ENCODE results near the gene SCYGR1. TPM values are rescaled to one million over a fixed set of nuclear protein-coding genes. Genes with fewer than 3 reads are reported as not detected.
A peak's percentile ranks its signal among the peaks of the same experiment; 100 is the strongest.

The SCYGR1 gene
- polyA plus RNA-seq, 1 donor from 2014 or later: not detected

DNA sequence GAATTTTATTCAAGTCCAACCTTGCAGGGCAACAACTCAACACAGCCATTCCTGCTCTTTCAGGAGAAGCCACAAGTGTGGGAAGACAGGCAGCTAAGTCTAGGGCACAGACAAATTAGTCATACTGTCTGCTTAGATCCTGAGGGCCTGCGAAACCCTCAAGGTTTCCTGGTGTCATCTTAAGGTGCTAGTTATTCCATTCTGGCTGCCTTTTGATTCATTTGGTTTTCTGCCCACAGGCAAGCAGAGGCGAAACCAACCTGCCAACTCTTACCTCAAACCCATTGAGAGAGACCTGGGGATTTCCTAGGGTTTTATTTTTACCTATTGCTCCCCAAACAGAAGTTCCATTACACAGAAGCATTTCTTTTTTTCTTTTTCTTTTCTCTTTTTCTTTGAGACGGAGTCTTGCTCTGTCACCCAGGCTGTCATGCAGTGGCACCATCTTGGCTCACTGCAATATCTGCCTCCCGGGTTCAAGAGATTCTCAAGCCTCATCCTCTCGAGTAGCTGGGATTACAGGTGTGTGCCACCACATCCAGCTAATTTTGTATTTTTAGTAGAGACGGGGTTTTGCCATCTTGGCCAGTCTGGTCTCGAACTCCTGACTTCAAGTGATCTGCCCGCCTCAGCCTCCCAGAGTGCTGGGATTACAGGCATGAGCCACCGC, 23.7 kb upstream of the SCYGR1 start:
- no peaks in the 10 kb centered on the region for H3K27me3 Mint-ChIP-seq
- H3K4me1 Mint-ChIP-seq: peaks cover 20 to 28% (median 27%) of the 10 kb centered on the region in 3 donors
- no peaks in the 10 kb centered on the region for H3K9me3 Mint-ChIP-seq
- H3K4me3 Mint-ChIP-seq: peak overlapping the region in 1 of 4 donors; percentile 67
- peak overlapping the region; percentile 12 to 64 (median 55) for H3K27ac Mint-ChIP-seq
- H3K36me3 Mint-ChIP-seq: no peaks in the 10 kb centered on the region

DNA sequence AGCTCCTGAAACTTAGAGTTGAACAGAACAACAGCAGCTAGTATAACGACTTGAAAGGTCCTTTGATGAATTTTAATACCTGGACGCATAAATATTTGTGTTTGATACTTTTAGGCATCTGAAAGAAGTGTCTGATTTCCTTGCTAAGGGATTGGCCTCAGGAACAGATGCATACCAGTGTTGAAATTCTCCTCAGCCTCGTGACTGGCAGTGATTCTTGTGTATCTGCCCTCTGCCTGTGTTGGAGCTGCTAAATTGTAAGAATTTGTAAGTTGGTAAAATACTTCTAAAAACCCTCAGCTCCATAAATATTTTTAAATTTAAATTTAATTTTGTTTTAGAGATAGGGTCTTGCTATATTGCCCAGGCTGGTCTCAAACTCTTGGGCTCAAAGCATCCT, 22.4 kb upstream of the SCYGR1 start:
- H3K9me3 Mint-ChIP-seq: no peaks in the 10 kb centered on the region
- no peak overlapping the region for H3K27ac Mint-ChIP-seq
- H3K4me3 Mint-ChIP-seq: no peak overlapping the region
- H3K4me1 Mint-ChIP-seq: peaks cover 19 to 24% (median 20%) of the 10 kb centered on the region in 3 donors
- no peaks in the 10 kb centered on the region for H3K27me3 Mint-ChIP-seq
- no peaks in the 10 kb centered on the region for H3K36me3 Mint-ChIP-seq

GRCh38 chr2:227407591-227408151, 19.9 kb upstream of the SCYGR1 start:
- no peaks in the 10 kb centered on the region for H3K9me3 Mint-ChIP-seq
- peaks cover 25 to 30% (median 30%) of the 10 kb centered on the region in 3 donors for H3K4me1 Mint-ChIP-seq
- peaks cover 4% of the 10 kb centered on the region for H3K27me3 Mint-ChIP-seq
- no peaks in the 10 kb centered on the region for H3K36me3 Mint-ChIP-seq
- H3K4me3 Mint-ChIP-seq: no peak overlapping the region
- peak overlapping the region in 1 of 3 donors; percentile 19 for H3K27ac Mint-ChIP-seq

DNA sequence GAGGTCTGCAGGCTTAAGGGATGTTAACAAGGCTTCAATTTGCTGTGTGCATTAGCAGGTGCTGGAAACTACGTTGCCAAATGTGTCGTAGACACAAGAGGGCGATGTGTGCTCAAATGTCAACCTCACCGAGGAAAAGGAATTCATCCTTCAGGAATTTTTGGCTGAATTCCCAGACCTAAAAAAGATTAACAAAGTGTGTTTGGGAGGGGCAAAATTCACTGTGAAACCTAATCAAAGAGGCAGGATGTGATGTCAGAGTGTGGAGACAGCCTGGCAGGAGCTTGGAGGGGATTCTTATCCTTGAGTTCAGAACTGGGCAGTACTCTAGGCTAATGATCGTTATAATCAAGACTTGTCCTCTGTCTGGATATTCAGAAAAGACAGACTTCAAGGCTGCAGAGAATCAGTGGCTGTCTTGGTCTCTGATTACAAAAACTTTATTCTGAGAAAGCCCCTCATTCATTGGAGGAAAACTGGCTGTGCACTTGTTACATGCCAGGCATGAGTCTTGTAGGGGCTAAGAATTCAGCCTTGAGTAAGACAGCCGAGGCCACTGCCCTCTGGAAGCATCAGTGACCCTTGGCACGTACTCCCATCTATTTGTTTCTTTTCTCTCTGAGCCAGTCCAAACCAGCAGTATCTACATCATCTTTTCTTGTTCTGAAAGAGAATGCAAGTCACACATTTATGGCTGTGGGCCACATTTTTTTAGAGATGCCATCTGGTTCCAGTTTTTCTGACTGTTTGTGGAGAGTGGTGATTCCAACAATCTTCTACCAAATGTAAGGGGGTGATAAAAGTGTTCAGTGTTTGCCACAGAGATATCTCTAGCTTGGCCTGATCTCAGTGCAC, 18.7 kb upstream of the SCYGR1 start:
- Mint-ChIP-seq H3K4me3 (no peak overlapping the region), H3K9me3 (no peaks in the 10 kb centered on the region), H3K27ac (no peak overlapping the region), H3K4me1 (peaks cover 13 to 21% (median 19%) of the 10 kb centered on the region in 3 donors), H3K27me3 (peaks cover 4% of the 10 kb centered on the region), H3K36me3 (no peaks in the 10 kb centered on the region)

- H3K4me3 Mint-ChIP-seq: peak overlapping the region in 2 of 4 donors; percentile 14 to 34
- H3K27ac Mint-ChIP-seq: peak overlapping the region in 2 of 3 donors; percentile 46 to 70
Observed at GRCh38 chr2:227404585-227405271, 17.0 kb upstream of the SCYGR1 start.

GRCh38 chr2:227402959-227403358, 15.2 kb upstream of the SCYGR1 start:
- H3K27me3 Mint-ChIP-seq: peaks cover 4% of the 10 kb centered on the region
- H3K27ac Mint-ChIP-seq: no peak overlapping the region
- H3K9me3 Mint-ChIP-seq: no peaks in the 10 kb centered on the region
- H3K4me3 Mint-ChIP-seq: no peak overlapping the region
- H3K36me3 Mint-ChIP-seq: no peaks in the 10 kb centered on the region
- H3K4me1 Mint-ChIP-seq: peaks cover 6 to 15% (median 13%) of the 10 kb centered on the region in 3 donors

More at GRCh38 chr2:227404585-227405271, 17.0 kb upstream of the SCYGR1 start:
- peaks cover 4% of the 10 kb centered on the region for H3K27me3 Mint-ChIP-seq
- no peaks in the 10 kb centered on the region for H3K9me3 Mint-ChIP-seq
- H3K4me1 Mint-ChIP-seq: peaks cover 6 to 14% (median 13%) of the 10 kb centered on the region in 3 donors
- H3K36me3 Mint-ChIP-seq: no peaks in the 10 kb centered on the region

- no peak overlapping the region for H3K4me3 Mint-ChIP-seq
- H3K4me1 Mint-ChIP-seq: peaks cover 6 to 17% (median 15%) of the 10 kb centered on the region in 3 donors
- H3K27ac Mint-ChIP-seq: no peak overlapping the region
- no peaks in the 10 kb centered on the region for H3K9me3 Mint-ChIP-seq
- H3K27me3 Mint-ChIP-seq: peaks cover 4% of the 10 kb centered on the region
- H3K36me3 Mint-ChIP-seq: no peaks in the 10 kb centered on the region
Observed at GRCh38 chr2:227402321-227402720, 14.6 kb upstream of the SCYGR1 start.

DNA sequence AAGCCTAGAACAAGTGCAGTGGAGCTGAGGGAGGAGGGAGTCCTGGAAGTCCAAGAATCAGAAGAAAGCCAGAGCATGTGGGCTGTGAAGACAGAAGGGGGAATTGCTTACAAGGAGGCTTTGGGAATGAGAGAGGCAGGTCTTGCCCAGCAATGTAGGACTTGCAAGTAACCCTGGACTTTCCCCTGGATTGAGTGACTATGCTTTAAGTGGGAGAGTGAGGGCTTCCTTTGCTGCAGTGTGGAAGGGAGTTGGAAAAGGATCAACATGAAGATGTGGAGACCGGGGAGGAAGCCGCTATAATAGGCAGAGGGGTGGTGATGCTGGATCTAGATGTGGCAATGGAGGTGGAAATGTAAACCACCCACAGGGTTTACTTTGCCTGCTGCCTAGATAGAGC, 13.8 kb upstream of the SCYGR1 start:
- Mint-ChIP-seq H3K27ac (no peak overlapping the region), H3K4me1 (peaks cover 6 to 17% (median 15%) of the 10 kb centered on the region in 3 donors), H3K27me3 (peaks cover 4% of the 10 kb centered on the region), H3K9me3 (no peaks in the 10 kb centered on the region), H3K36me3 (no peaks in the 10 kb centered on the region), H3K4me3 (no peak overlapping the region)

GRCh38 chr2:227398684-227399670, 11.2 kb upstream of the SCYGR1 start:
- no peaks in the 10 kb centered on the region for H3K27me3 Mint-ChIP-seq
- H3K36me3 Mint-ChIP-seq: no peaks in the 10 kb centered on the region
- peak overlapping the region in 1 of 3 donors; percentile 91 for H3K27ac Mint-ChIP-seq
- H3K9me3 Mint-ChIP-seq: no peaks in the 10 kb centered on the region
- no peak overlapping the region for H3K4me3 Mint-ChIP-seq
- H3K4me1 Mint-ChIP-seq: peaks cover 7 to 12% (median 9%) of the 10 kb centered on the region in 3 donors

DNA sequence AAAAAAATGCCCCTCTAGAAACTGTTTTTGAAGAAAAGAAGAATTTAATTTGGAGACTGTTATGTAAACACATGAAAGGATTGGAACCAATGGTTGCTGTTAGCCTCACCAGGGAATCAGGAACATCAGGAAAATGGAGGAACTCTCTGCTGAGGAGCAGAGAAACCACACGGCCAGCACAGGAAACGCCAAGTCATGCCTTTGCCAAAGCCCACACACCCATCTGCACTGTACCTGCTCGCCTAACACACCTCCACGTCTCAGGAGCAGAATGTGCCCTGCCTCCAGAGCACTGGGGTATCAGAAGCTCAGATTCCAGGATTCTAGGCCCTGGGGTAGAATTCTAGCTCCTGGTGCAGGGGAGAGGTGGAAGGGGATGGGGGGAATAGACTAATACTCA, 9.8 kb upstream of the SCYGR1 start:
- Mint-ChIP-seq H3K9me3 (no peaks in the 10 kb centered on the region), H3K4me3 (no peak overlapping the region), H3K27ac (no peak overlapping the region), H3K4me1 (peaks cover 10 to 20% (median 11%) of the 10 kb centered on the region in 3 donors), H3K36me3 (peaks cover 2% of the 10 kb centered on the region), H3K27me3 (no peaks in the 10 kb centered on the region)

DNA sequence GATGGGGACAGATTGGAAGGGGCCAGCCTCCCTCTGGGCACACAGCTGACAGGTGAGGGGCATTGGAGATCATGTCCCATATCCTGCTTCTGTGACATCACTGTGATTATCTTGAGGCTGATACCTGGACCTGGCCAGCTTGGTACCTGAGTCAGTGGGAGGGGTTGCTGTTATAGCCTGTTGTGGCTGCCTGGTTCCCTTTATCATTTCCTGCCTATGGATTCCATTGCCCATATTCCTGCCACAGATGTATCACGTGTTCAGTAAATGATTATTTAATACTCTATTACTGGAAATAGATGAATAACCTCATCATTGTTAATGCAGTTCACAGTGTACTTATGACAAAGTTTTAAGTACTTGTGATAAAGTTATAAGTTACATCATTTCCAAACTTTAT, 7.8 kb upstream of the SCYGR1 start:
- no peaks in the 10 kb centered on the region for H3K27me3 Mint-ChIP-seq
- peaks cover 12 to 20% (median 12%) of the 10 kb centered on the region in 3 donors for H3K4me1 Mint-ChIP-seq
- H3K36me3 Mint-ChIP-seq: peaks cover 2% of the 10 kb centered on the region
- no peaks in the 10 kb centered on the region for H3K9me3 Mint-ChIP-seq
- H3K4me3 Mint-ChIP-seq: no peak overlapping the region
- peak overlapping the region in 2 of 3 donors; percentile 39 to 84 for H3K27ac Mint-ChIP-seq

GRCh38 chr2:227394401-227394800, 6.7 kb upstream of the SCYGR1 start:
- Mint-ChIP-seq H3K27me3 (no peaks in the 10 kb centered on the region), H3K9me3 (no peaks in the 10 kb centered on the region), H3K36me3 (peaks cover 2% of the 10 kb centered on the region), H3K4me3 (peak overlapping the region in 1 of 4 donors; percentile 55), H3K27ac (peak overlapping the region in 1 of 3 donors; percentile 85), H3K4me1 (peaks cover 12 to 20% (median 12%) of the 10 kb centered on the region in 3 donors)

DNA sequence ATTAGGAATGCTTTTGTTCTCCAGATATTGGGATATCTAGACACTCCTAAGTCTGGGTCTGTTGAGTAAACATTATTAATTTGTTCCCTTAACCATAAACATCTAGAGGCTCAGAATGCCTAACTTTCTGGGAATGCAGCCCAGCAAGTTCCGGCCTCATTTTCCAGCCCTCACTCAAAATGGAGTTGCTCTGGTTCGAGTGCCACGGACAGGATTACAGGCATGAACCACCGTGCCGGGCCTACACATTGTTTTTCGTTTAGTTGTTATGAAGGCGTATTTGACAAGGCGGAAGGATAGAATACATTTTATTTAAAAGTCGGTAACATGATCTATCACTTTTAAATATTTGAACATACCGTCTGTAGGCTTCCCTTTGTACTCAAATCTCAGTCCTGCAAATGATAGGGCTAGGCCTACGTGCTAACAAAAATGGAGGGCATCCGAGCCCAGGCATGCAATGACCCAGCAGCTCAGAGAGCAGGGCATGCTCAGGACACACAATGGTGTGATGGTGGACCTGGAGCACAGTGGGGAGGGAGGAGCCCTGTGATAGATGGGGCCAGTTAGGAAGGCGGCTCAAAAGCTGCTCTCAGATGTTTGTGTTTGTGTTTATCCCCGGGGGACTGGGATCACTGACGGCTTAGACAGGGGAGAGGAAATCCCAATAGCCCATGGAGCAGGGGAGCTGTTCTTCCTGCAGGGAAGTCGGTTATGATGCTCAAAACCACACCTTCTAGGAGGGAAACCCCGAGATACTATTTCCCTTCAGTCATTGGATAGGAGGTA, 2.9 kb upstream of the SCYGR1 start:
- Mint-ChIP-seq H3K27me3 (no peaks in the 10 kb centered on the region), H3K4me3 (peak overlapping the region in 1 of 4 donors; percentile 27), H3K4me1 (peaks cover 14 to 35% (median 17%) of the 10 kb centered on the region in 3 donors), H3K36me3 (peaks cover 2% of the 10 kb centered on the region), H3K9me3 (no peaks in the 10 kb centered on the region), H3K27ac (no peak overlapping the region)

All from IgD-negative memory B cell (primary cell).